HG03439 (cell line): ENCODE measurements around the gene ACP3.

Experiments
- ATAC-seq: cut with Tn5 transposase; IDR thresholded peaks from one replicate; pipeline ENCODE4 v1.9.1; 2021; ENCODE audit warnings: mild to moderate bottlenecking, moderate library complexity; ENCODE audit not compliant: unreplicated experiment

The ACP3 gene

DNA sequence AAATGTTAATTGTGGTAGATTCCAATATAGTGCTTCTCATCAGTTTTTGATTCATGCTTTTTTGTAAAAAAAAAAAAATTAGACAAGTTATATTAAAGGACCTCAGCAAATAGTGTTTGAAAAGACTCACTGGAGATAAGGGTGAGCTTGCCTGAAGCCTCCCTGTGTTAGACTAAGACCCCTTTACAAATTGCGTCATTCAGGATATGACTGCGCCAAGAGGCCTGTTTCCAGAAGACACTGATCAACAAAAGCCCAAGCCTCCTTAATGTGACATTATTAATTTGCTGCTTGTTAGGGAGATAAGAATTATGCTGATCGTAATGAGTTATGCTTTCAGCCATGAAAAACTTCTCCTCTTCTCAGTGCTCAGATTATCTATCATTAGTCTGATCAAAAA lies 87.1 kb downstream of the ACP3 start:
- no peak for ATAC-seq

DNA sequence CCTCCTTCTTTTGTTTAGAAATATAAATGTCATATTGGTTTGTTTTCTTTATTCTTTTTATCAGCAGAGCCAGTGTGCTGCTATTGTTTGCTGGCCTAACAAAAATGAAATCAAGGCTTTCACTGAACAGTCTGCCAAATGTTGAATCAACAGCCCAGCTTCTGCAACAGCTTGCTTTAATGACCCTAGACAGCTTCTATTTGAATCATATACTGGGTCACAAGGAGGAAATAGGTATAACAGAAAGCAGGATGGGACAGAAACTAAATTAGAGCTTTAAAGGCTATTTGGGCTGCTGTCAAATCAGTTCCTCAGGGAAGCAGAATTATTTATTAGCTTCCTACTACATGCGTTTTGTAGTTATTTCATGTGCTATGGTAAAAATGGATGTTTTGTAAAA lies 88.0 kb downstream of the ACP3 start:
- no peak for ATAC-seq

GRCh38 chr3:132405609-132406299 lies 88.5 kb downstream of the ACP3 start:
- ATAC-seq: no peak

GRCh38 chr3:132406587-132406986 lies 89.4 kb downstream of the ACP3 start:
- ATAC-seq: no peak

DNA sequence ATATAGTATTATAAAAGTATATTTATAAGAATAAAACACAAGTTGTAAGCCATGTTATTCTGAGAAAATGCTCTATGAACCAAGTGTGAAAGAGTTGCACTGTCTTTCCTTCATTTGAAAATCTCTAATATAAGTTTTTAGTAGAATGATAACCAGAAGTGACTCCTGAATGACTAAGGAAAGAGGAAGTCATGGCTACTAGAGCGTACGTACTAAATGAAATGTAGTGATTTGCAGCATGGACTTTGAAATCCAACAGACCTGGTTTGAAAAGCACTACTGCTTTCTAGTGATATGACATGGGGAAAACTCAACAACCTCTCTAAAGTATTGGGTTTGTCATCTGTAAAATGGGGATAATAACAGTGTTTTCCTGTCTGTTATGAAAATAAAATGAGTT lies 89.8 kb downstream of the ACP3 start:
- ATAC-seq: no peak
